Muscle layer of colon (tissue), 2 donors: Measurements from ENCODE around the gene PTRH1.

Experiments used
- H3K27ac ChIP-seq: one replicate; pipeline ENCODE4 v1.7.0; 2013; ENCODE audit warnings: low read depth, mild to moderate bottlenecking, low read length, moderate library complexity
- H3K27me3 ChIP-seq, 2 donors: one replicate each; pipeline ENCODE4 v1.7.0; 2013; ENCODE audit warnings: low read length in 2 of 2, mild to moderate bottlenecking in 2 of 2; ENCODE audit not compliant: insufficient read depth in 2 of 2, control insufficient read depth in 1 of 2
- H3K36me3 ChIP-seq: one replicate; pipeline ENCODE4 v1.7.0; 2013; ENCODE audit warnings: mild to moderate bottlenecking, low read length; ENCODE audit not compliant: insufficient read depth
- H3K4me1 ChIP-seq: one replicate; pipeline ENCODE4 v1.7.0; 2013; ENCODE audit warnings: mild to moderate bottlenecking, low read length; ENCODE audit not compliant: insufficient read depth
- H3K4me3 ChIP-seq, 2 donors: one replicate each; pipeline ENCODE4 v1.7.0; 2013; ENCODE audit warnings: low read length in 2 of 2, low read depth in 1 of 2, mild to moderate bottlenecking in 1 of 2, moderate library complexity in 1 of 2
- H3K9ac ChIP-seq: one replicate; pipeline ENCODE4 v1.7.0; 2013; ENCODE audit warnings: low read length
- H3K9me3 ChIP-seq: one replicate; pipeline ENCODE4 v1.7.0; 2013; ENCODE audit warnings: mild to moderate bottlenecking, low read length
- donor health status: abdominal sarcoma.
- donor health status: Adenocarcinoma of cecum.

The PTRH1 gene

DNA sequence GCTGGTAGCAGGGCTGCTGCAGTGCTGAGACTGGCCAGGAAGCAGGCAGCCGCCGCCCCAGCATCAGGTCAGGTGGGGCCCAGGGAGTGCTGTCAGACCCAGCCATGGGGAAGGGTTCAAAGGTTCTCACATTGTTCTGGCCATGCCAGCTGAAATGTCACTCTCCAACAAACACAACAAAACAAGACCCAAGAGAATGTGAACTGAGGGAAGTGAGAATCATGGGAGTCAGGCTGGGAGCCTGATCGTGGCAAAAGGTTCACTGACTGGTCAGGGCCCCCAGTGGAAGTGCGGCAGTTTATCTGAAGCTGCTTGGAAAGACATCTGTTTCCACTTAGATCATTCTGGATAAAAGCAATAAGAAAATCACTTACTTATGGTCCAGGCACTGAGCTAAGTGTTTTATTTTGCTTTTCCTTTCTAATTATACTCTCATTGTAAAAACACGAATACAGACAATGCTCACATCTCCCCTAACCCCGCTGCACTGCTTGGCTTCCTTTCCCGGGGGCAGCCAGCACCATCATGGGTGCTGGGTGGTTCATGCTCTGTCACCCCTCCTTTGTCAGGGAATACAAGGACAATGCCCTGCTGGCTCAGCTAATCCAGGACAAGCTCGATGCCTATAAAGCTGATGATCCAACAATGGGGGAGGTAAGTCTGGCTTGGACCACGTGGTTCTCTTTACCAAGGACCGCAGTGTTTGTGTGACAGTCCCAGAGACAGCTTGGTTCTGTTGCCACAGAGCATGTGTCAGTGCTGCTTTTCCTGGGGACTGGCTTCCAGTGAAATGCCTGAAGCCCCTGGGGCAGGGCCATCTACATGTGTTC, 50.6 kb downstream of the PTRH1 start:
- no peak overlapping the region for H3K9ac ChIP-seq
- H3K4me1 ChIP-seq = no peaks in the 10 kb centered on the region
- no peak overlapping the region for H3K27ac ChIP-seq
- no peak overlapping the region for H3K4me3 ChIP-seq
- H3K9me3 ChIP-seq = no peaks in the 10 kb centered on the region
- H3K36me3 ChIP-seq = peaks cover 64% of the 10 kb centered on the region
- no peaks in the 10 kb centered on the region for H3K27me3 ChIP-seq

DNA sequence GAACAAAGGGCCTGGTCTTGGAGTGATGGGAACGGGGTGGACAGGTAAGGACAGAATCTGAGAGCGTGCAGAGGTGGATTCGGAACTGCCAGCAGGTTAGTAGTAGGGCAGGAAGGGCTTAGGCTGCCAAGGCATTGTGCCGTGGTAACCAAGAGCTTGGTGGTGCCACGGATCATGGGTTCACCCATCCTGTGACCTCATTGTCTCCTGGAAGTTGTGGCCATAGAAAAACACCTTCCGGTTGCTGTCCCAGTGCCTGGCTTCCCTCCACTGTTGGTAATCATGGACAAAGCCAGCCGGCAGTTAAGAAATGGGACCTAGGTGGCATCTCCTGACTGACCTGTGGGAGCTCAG, 51.2 kb downstream of the PTRH1 start:
- peaks cover 60% of the 10 kb centered on the region for H3K36me3 ChIP-seq
- no peak overlapping the region for H3K27ac ChIP-seq
- H3K27me3 ChIP-seq = no peaks in the 10 kb centered on the region
- no peaks in the 10 kb centered on the region for H3K9me3 ChIP-seq
- no peak overlapping the region for H3K9ac ChIP-seq
- H3K4me1 ChIP-seq = no peaks in the 10 kb centered on the region
- no peak overlapping the region for H3K4me3 ChIP-seq
